DMS53 treated with DMSO at 0.1 percent for 48 hours (cell line): ENCODE results near the gene SIRPD.
"Not testable (repeated sequence)": the region's sequence is repeated elsewhere in the genome, so short reads cannot be mapped to it uniquely, and the experiment has no call there.

Experiments used
- DNase-seq: peaks from one replicate; lab custom pipeline; 2025; ENCODE audit not compliant: unreplicated experiment; lab: John Stamatoyannopoulos, UW

Gene SIRPD

GRCh38 chr20:1497371-1497770 is 60.1 kb downstream of the SIRPD start:
- not testable (repeated sequence) for DNase-seq

DNA sequence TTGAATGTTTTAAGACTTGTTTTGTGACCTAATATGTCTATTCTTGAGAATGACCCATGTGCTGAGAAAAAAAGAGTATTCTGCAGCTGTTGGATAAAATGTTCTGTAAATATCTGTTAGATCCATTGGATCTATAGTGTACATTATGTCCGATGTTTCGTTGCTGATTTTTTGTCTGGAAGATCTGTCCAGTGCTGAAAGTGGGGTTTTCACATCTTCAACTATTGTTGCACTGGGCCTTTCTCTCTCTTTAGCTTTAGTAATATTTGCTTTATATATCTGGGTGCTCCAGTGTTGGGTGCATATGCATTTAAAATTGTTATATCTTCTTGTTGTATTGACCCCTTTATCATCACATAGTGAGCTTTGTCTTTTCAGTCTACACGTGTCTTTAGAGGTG is 60.6 kb downstream of the SIRPD start:
- no peak for DNase-seq

GRCh38 chr20:1494436-1494835 is 63.1 kb downstream of the SIRPD start:
- DNase-seq, result no peak

- DNase-seq, result no peak
Measured at GRCh38 chr20:1493536-1493935, 64.0 kb downstream of the SIRPD start.

DNA sequence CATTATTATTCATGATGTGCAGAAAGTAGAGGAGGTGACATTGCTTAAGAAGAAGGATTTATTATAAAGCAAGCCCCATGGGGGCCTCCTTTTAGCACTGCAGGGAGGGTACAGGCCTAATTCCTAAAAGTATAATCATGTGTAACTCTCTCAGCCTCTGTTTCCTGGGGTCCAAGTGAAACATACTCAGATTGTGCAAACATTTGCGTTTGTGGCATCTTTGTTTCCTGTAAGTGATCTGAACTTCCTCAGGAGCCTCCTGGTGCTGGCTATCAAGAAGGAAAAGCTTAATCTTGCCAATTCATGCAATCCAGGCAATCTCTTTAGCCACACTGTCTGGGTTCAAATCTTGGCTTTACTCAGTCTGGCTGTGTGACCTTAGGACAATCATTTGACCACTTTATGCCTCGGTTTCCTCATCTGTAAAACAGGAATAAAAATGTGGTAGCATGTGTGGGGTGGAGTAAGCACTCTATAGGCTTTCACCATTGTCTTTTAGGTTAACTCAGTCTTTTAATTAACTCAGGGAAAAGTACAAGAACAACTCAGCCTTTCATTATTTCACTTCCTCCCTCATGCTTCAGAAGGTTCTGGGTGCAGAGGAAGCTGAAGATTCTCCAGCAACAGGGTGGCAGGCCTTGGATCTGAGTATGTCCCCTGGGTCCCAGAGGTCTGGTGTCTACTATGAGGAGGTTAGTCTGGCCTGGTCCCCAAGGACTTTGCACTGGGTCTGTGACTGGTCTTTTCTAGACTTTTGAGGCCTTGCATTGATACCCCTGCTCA is 65.5 kb downstream of the SIRPD start:
- DNase-seq, result no peak

DNA sequence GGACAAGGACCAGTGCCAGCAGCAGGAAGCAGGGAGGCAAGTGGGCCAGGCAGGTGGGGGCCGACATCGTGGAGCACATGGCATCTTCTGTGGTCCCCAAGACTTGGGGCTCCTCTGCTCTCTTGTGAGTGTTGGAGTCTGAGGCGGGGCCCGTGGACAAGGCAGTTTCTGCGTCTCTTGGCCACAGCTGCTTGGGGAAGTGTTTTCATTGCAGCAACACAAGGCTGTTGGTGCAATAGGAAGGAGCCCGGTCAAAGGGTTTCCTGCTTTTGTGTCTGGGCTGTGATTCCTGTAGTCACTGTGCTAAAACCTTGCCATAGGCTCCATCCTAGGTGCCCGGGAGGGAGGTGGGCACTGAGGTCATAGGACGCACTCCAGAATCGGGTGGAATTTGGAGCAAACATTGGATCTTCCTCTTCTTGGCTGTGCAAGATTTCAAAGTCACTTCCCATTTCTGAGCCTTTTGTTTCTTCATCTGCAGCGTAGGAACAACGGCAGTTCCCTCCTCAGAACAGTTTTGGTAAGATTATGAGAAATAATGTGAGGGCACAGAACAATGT is 66.1 kb downstream of the SIRPD start, which contains the start of gene SIRPB2:
Gene SIRPB2, minus strand, starts transcription at position 140 of the 560 bp plus-strand sequence. Its CDS starts 61 bp downstream, at position 79.
- DNase-seq, result no peak

DNA sequence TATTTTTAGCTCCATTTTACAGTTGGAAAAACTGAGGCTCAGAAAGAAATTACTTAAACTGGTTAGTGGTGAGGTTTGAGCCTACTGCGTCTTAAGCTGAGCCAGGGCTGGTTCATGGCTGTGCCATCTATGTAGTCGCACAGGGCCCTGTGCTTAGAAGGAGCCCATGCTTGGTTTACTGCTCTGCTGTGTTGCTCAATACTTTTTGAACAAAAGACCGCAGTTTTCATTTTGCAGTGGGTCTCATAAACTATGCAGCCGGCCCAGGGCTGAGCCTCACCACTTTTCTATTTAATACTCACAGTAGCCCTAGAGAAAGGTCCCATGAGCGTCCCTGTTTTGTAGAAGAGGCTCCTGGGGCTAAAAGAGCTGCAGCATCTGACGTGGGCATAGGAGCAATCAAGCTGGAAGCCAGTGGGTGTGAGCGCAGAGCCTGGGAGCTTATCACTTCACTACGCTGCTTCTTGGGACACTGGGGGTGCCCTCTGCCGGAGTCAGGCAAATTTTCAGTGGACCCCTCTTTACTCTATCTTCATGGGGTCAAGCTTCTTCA is 66.8 kb downstream of the SIRPD start:
- DNase-seq, result no peak

GRCh38 chr20:1489764-1490436 is 67.6 kb downstream of the SIRPD start:
- no peak for DNase-seq

- no peak for DNase-seq
Measured at GRCh38 chr20:1489325-1489724, 68.2 kb downstream of the SIRPD start.

DNA sequence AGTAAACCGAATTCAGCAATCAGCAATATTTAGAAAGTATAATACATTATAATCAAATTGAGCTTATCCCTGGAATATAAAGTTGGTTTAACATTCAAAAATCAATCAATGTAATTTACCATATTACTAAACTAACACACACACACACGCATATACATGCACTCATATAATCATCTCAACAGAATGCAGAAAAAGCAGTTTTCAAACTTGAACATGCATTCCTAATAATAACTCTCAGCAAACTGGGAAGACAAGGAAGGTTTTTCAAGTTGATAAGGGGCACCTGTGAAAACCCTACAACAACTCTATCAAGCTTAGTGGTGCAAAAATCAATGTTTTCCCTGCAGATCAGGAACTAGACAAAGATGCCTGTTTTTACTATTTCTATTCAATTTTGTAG is 70.9 kb downstream of the SIRPD start:
- DNase-seq, result no peak

- DNase-seq, result no peak
Measured at GRCh38 chr20:1484438-1485116, 72.9 kb downstream of the SIRPD start.
